GM18951 (cell line): ENCODE measurements around the gene SEZ6L2.

ENCODE experiments used
- POLR2A ChIP-seq: IDR thresholded peaks from 4 replicates; pipeline ENCODE4 v1.6.1; 2011; ENCODE audit warnings: mild to moderate bottlenecking; ENCODE audit not compliant: insufficient read length, insufficient read depth; ENCODE audit errors: extremely low read depth
- in situ Hi-C: fragments of 300-500 bp; cut with MboI; formaldehyde crosslinking; loops from one replicate; pipeline ENCODE4 v1.12.0; 2022; ENCODE audit warnings: low sequenced_read_pairs, mixed read lengths, inconsistent platforms; ENCODE audit not compliant: unreplicated experiment

SEZ6L2 gene

DNA sequence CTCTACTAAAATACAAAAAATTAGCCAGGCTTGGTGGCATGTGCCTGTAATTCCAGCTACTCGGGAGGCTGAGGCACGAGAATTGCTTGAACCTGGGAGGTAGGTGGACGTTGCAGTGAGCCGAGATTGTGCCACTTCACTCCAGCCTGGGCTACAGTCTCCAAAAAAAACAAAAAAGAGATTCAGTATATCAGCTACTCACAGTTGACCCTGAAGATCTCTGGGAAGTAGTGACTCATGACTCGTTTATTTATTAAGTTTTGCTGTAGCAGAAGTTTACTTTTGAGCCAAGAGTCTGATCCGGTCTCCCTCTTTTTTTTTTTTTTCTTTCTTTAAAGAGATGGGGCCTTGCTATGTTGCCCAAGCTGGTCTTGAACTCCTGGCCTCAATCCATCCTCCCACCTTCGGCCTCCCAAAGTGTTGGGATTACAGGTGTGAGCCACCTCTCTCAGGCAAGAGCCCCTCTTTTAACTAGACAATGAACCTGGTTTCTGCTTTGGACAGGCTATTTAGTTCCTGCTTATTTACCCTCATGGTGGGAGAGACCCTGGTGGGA lies 74.7 kb downstream of the SEZ6L2 start:
- in situ Hi-C loops: no loop called here
- no peak for TF ChIP-seq POLR2A

DNA sequence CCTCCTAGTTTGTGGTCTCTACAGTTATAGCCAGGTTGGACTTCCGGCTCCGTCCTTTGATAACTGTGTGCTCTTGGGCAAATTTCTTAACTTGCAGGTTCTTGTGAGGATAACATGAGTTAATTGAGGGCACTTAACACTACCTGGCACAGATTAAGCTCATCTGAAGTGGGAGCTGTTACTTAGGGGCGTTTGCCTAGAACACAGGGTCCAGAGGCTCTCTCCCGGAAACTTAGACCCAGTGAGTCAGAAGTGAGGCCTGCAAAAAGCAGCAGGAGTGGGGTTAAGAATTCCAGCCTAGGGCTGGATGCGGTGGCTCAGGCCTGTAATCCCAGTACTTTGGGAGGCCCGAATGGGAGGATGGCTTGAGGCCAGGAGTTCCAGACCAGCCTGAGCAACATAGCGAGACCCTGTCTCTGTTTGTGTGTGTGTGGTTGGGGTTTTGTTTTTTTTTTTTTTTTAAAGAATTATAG lies 77.7 kb downstream of the SEZ6L2 start:
- TF ChIP-seq POLR2A: no peak
- in situ Hi-C loops: no loop called here
